GM18867 (cell line): ENCODE measurements around the gene C16orf89.

Experiments used
- ATAC-seq: cut with Tn5 transposase; IDR thresholded peaks from one replicate; pipeline ENCODE4 v1.9.1; 2021; ENCODE audit warnings: mild to moderate bottlenecking, moderate library complexity; ENCODE audit not compliant: unreplicated experiment

The C16orf89 gene

GRCh38 chr16:5033256-5034166, 32.2 kb downstream of the C16orf89 start, which contains the start of gene NAGPA:
NAGPA (minus strand) TSS chr16:5033935; CDS start chr16:5033914, 21 bp downstream.
- peak; percentile 92 for ATAC-seq

DNA sequence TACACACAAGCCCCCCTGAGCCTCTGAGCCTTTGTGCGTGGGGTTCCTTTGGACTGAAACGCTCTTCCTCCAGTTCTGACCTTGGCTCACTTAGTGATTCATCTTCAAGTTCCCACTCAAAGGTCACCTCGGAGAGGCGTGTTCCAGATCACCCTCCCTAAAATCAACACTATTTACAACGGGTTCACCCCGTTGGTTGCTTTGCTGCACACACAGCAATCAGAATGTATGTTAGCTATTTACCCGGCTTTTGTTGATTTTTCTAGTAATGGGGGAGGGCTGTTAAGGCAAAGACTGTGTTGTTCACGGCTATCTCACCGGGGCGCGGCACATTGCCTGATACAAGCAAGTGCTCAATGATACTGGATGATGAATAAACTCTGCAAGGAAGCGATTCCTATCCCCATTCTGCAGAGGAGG, 33.0 kb downstream of the C16orf89 start:
- no peak for ATAC-seq

- ATAC-seq = no peak
These were observed 34.2 kb downstream of the C16orf89 start for GRCh38 chr16:5031601-5032000.

DNA sequence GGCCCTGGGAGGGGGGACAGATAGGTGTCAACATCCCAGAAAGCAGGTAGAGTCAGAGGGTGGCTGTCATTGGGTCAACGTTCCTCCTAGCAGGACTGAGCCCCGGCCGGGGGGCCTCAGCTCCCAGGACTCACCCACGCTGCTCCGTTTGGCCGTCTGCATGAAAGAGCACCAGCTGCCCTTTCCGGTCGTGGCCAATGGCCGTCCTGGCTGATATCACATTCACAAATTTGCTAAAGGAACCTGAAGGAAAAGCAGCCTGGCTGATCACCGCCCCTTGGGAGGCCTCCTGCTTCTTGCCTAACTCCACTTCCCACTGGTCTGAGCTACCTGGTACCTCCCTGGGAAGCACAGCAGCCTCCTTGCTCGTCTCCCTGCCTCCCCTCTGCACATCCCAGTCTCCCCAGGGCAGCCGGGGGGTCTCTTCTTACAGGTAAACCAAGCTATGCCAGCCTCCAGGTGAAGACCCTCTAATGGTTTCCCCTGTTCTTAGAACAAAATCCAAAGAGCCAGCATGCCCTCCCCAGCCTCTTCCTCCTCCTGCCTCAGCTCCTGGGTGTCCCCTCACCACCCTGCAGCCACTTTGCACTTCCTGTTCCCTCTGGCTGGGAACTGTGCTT, 35.4 kb downstream of the C16orf89 start:
- ATAC-seq = no peak

DNA sequence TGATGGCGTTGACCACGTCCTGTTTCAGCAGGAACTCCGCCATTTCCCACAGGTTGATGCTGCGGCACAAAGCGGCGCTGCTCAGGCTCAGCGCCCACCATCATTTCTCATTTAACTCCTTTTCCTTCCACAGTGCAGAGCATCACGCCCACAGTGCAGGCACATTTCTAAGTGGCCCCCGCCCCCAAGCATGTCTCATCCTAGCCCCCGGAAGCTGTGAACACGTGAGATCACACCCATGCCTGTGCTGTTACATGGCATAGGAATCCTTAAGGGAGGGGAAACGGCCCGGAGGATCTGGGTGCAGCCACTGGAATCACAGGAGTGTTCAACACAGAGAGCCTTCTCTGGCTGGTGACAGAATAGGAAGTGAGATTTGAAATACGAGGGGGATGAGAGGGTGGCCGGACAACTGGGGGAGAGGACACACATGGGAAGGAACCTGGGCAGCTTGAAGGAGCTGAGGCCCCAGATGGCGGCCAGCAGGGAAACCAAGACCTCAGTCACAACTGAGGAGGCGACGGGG, 36.7 kb downstream of the C16orf89 start:
- ATAC-seq = no peak

DNA sequence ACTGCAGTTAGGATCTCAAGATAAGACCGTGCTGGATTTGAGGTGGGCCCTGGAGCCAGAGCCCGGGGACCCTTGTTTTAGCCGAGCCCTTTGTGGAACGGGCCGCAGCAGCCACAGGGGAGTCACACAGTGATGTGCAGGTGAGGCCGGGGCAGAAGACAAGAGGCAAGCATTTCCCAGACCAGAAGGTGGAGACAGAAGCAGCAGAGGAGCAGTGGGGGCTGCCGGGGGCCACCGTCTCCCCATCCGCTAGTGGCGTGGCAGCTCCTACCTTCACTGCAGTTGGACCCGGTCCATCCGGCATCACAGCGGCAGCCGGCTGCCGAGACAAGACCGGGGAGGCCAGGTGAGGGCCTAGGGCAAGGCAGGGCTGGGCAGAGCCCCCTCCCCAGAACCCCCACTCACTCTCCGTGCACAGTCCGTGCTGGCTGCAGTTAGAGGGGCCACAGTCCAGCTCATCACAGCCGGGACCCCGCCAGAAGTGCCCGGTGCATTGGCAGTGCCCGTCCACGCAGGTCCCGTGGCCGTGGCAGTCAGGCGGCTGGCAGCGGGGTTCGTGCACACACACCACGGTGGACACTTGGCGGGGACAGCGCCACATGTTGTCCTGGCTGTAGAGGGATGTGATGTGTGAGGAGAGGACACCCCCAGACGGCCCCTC, 38.1 kb downstream of the C16orf89 start:
- ATAC-seq = no peak

DNA sequence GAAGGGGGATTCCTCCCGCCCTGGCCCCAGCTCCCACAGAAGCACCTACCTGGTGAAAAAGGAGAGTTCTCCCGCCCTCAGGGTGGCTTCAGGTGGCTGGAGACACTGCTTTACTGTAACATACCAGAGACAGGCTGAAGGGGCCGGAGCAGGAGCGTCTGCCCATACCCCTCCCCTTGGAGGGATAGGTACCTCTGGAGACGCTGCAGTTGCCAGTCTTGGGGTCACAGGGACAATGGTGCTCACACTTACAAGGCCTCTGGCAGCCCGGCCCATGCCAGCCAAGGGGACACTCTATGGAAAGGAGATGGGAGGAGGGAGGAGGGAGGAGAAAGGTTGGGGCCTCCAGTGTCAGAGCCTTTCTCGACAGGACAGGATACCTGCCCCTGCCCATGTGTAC, 38.7 kb downstream of the C16orf89 start:
- no peak for ATAC-seq

GRCh38 chr16:5026664-5027063, 39.1 kb downstream of the C16orf89 start:
- ATAC-seq = no peak

- no peak for ATAC-seq
These were observed 40.6 kb downstream of the C16orf89 start for GRCh38 chr16:5025171-5025632.

- no peak for ATAC-seq
These were observed 41.1 kb downstream of the C16orf89 start for GRCh38 chr16:5024632-5025031.

- ATAC-seq = no peak
These were observed 43.2 kb downstream of the C16orf89 start for GRCh38 chr16:5022521-5022920.

- no peak for ATAC-seq
These were observed 45.2 kb downstream of the C16orf89 start for GRCh38 chr16:5020551-5020950.

DNA sequence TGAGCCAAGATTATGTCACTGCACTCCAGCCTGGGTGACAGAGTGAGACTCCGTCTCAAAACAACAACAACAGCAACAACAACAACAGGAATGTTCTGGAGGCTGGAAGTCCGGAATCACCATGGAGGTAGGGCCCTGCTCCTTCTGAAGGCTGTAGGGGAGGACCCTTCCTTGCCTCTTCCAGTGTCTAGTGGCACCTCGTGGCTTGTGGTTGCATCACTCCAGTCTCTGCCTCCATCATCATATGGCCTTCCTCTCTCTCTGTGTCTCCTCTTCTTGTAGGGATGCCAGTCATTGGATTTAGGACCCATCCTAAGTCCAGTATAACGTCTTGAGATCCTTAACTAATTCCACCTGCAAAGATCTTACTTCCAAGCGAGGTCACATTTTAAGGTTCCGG, 46.0 kb downstream of the C16orf89 start:
- no peak for ATAC-seq

DNA sequence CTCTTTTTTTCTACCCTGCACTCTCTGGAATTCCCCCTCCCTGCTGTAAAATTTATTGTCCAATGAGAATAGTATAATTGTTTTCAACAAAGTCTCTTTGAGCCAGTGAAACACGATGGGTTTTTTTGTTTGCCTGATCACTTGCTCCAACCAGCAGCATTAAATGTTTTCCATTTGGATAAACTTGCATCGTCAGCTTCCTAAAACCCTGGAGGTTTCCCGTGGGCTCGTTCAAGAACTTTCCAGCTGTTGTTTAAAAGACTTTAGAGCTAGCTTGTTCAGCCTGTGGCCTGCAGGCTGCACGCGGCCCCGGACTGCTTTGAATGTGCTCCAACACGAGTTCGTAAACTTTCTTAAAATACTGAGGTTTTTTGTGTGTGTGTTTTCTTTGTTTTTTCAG, 47.0 kb downstream of the C16orf89 start:
- no peak for ATAC-seq

DNA sequence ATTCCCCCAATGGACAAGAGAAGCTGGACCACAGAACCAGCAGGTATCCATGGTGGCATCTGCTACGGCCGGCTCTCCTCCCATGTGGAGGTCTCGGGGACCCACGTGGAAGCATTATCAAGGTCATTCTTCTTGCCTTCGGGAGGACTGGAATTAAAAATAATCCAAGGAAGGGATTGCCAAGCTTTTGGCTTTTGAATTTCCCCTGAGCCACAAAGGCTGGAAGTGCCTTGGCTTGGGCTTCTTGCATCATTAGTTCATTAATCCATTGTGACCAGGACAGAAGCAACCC, 48.1 kb downstream of the C16orf89 start:
- ATAC-seq = no peak

- ATAC-seq = no peak
These were observed 48.6 kb downstream of the C16orf89 start for GRCh38 chr16:5016967-5017677.

GRCh38 chr16:5015887-5016286, 49.9 kb downstream of the C16orf89 start:
- ATAC-seq = no peak

DNA sequence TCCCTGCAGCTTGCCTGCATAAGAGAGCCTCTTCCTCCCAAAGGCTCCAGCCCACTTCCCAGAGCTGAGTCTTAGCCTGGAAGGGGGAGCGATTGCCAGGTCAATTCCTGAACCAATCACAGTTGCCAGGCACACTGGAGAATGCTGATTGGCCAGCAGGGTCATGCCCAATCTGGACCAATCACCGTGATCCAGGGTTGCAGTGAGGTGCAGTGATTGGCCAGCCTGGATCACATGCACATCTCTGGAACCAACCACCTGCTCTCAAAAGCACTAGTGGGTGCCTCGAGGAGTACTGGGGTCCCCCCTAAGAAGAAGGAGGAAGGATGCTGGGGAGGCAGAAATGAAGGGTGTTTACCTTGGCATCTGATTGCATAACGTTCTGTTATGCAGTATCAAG, 50.4 kb downstream of the C16orf89 start:
- no peak for ATAC-seq

DNA sequence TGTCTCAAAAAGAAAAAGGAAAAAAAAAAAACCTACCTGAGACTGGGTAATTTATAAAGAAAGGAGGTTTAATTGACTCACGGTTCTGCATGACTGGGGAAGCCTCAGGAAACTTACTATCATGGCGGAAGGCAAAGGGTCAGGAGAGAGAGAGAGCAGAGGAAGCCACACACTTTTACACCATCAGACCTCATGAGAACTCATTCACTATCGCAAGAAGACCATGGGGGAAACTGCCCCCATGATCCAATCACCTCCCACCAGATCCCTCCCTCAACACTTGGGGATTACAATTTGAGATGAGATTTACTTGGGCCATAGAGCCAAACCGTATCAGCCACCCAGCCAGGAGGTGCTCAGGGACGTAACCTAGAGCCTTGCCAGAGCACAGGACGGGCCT, 52.9 kb downstream of the C16orf89 start:
- ATAC-seq = no peak

DNA sequence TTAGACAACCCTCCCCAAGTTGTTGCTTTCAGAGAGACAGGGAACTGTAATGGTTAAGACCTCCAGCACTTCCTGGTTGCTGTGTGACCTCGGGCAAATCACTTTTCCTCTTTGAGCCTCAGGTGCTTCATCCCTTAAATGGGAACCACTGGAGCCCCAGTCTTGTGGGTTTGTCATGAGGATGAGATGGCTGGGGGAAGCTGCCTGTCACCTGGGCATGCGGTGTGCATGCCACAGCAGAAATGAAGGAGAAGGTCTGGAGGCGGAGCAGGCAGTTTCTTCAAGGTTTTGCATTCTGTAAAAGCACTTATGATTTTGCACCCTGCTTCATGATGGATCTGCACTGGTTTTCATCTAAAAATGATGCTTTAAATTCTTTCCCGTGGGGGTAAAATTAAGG, 54.1 kb downstream of the C16orf89 start:
- no peak for ATAC-seq
